Osteoblast (primary cell): Measurements from ENCODE around the gene FAM180A. TPM values are rescaled to one million over a fixed set of nuclear protein-coding genes. Genes with fewer than 3 reads are reported as not detected.
A peak's percentile ranks its signal among the peaks of the same experiment; 100 is the strongest.

Source experiments
- DNase-seq: peaks from one replicate; pipeline ENCODE4 v3.0.0; 2011; ENCODE audit warnings: low spot score, mixed read lengths; ENCODE audit not compliant: insufficient read length; ENCODE audit errors: missing footprints
- H2AFZ ChIP-seq: 2 replicates; pipeline ENCODE4 v1.6.0; 2011; ENCODE audit warnings: mild to moderate bottlenecking, low read length
- H3K27ac ChIP-seq: 2 replicates; pipeline ENCODE4 v1.5.1; 2011; ENCODE audit warnings: mild to moderate bottlenecking, low read depth, low read length, moderate library complexity
- H3K27me3 ChIP-seq: 2 replicates; pipeline ENCODE4 v1.6.0; 2012; ENCODE audit warnings: mild to moderate bottlenecking, control low read depth, inconsistent platforms, low read length, moderate library complexity; ENCODE audit not compliant: insufficient read depth
- H3K36me3 ChIP-seq: 2 replicates; pipeline ENCODE4 v1.5.1; 2011; ENCODE audit warnings: mild to moderate bottlenecking, low read length, control low read depth, moderate library complexity; ENCODE audit not compliant: insufficient read depth
- H3K4me1 ChIP-seq: 2 replicates; pipeline ENCODE4 v1.5.1; 2011; ENCODE audit warnings: mild to moderate bottlenecking, low read length, control low read depth, moderate library complexity; ENCODE audit not compliant: insufficient read depth
- H3K4me2 ChIP-seq: 2 replicates; pipeline ENCODE4 v1.6.0; 2011; ENCODE audit warnings: mild to moderate bottlenecking, low read length; ENCODE audit not compliant: insufficient read depth
- H3K4me3 ChIP-seq: fragments of 200-600 bp; sonication (generic); 3 replicates; pipeline ENCODE4 v1.5.1; 2012; ENCODE audit warnings: mild to moderate bottlenecking, low read length, inconsistent platforms; ENCODE audit not compliant: insufficient read depth
- H3K79me2 ChIP-seq: 2 replicates; pipeline ENCODE4 v1.6.0; 2012; ENCODE audit warnings: mild to moderate bottlenecking, low read length, control low read depth, inconsistent platforms; ENCODE audit not compliant: insufficient read depth
- H3K9me3 ChIP-seq: 2 replicates; pipeline ENCODE4 v1.5.1; 2011; ENCODE audit warnings: low read depth, low read length, control low read depth
- H4K20me1 ChIP-seq: 2 replicates; pipeline ENCODE4 v1.6.0; 2012; ENCODE audit warnings: mild to moderate bottlenecking, low read length, control low read depth; ENCODE audit not compliant: insufficient read depth
- CTCF ChIP-seq: IDR thresholded peaks from 2 replicates; pipeline ENCODE4 v1.5.1; 2011; ENCODE audit warnings: mild to moderate bottlenecking, low read depth, low read length, moderate library complexity; ENCODE audit errors: extremely low read depth
- total RNA-seq: library from RNA; depleted of rRNA; stranded (reverse); fragments of >200 nt; gene quantifications from 2 replicates; pipeline ENCODE4 v1.2.3, GENCODE V29; 2012

The FAM180A gene
- total RNA-seq, 1 donor = 23.5 TPM

GRCh38 chr7:135712182-135712782 is 36.3 kb downstream of the FAM180A start:
- H3K4me3 ChIP-seq = no peak overlapping the region
- no peak overlapping the region for H3K4me2 ChIP-seq
- DNase-seq = no peak
- no peak overlapping the region for H3K27ac ChIP-seq
- H3K79me2 ChIP-seq = no peaks in the 10 kb centered on the region
- H2AFZ ChIP-seq = no peak overlapping the region
- peaks cover 24% of the 10 kb centered on the region for H3K4me1 ChIP-seq
- H3K27me3 ChIP-seq = no peaks in the 10 kb centered on the region
- H4K20me1 ChIP-seq = no peaks in the 10 kb centered on the region
- no peaks in the 10 kb centered on the region for H3K36me3 ChIP-seq
- H3K9me3 ChIP-seq = no peaks in the 10 kb centered on the region
- TF ChIP-seq CTCF = no peak

- Histone ChIP-seq H3K36me3 (no peaks in the 10 kb centered on the region), H3K27me3 (no peaks in the 10 kb centered on the region), H3K4me1 (peaks cover 17% of the 10 kb centered on the region), H2AFZ (no peak overlapping the region), H3K79me2 (no peaks in the 10 kb centered on the region), H3K4me2 (no peak overlapping the region), H3K4me3 (no peak overlapping the region), H3K27ac (no peak overlapping the region), H3K9me3 (no peaks in the 10 kb centered on the region), H4K20me1 (no peaks in the 10 kb centered on the region)
- TF ChIP-seq CTCF = no peak
- DNase-seq = no peak
Measured at GRCh38 chr7:135711139-135711469, 37.5 kb downstream of the FAM180A start.

- Histone ChIP-seq H2AFZ (no peak overlapping the region), H3K4me1 (peaks cover 14% of the 10 kb centered on the region), H3K27me3 (no peaks in the 10 kb centered on the region), H3K79me2 (no peaks in the 10 kb centered on the region), H3K9me3 (no peaks in the 10 kb centered on the region), H3K4me3 (no peak overlapping the region), H3K36me3 (no peaks in the 10 kb centered on the region), H3K27ac (no peak overlapping the region), H3K4me2 (no peak overlapping the region), H4K20me1 (no peaks in the 10 kb centered on the region)
- peak; percentile 37 for TF ChIP-seq CTCF
- DNase-seq = no peak
Measured at GRCh38 chr7:135710417-135711138, 38.0 kb downstream of the FAM180A start.

GRCh38 chr7:135709508-135709907 is 39.1 kb downstream of the FAM180A start:
- H3K36me3 ChIP-seq = no peaks in the 10 kb centered on the region
- no peak overlapping the region for H3K27ac ChIP-seq
- TF ChIP-seq CTCF = no peak
- no peak overlapping the region for H2AFZ ChIP-seq
- no peaks in the 10 kb centered on the region for H3K9me3 ChIP-seq
- no peaks in the 10 kb centered on the region for H4K20me1 ChIP-seq
- H3K4me3 ChIP-seq = no peak overlapping the region
- no peak overlapping the region for H3K4me2 ChIP-seq
- DNase-seq = no peak
- peaks cover 9% of the 10 kb centered on the region for H3K4me1 ChIP-seq
- H3K79me2 ChIP-seq = no peaks in the 10 kb centered on the region
- no peaks in the 10 kb centered on the region for H3K27me3 ChIP-seq
